NCI-H1105 treated with DMSO at 0.1 percent for 48 hours (cell line): ENCODE results near the gene KRTAP3-2.

Experiments
- DNase-seq: peaks from one replicate; lab custom pipeline; 2025; lab: John Stamatoyannopoulos, UW

KRTAP3-2 gene

GRCh38 chr17:41010441-41010840 lies 10.7 kb upstream of the KRTAP3-2 start:
- no peak for DNase-seq

DNA sequence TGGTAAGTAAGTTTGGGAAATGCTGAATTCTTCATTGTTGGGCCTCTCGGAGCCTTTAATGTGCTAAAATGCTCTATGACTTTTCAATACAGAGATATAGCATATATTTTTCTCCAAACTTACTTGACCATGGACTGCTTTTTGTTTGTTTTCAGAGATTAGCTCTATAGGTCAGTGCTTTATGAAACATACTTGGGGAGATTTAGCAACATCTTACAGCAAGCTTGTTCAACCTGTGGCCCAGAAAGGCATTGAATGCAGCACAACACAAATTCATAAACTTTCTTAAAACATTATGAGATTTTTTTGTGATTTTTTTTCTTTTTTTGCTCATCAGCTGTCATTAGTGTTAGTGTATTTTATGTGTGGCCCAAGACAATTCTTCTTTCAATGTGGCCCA lies 10.2 kb upstream of the KRTAP3-2 start:
- DNase-seq, result no peak

DNA sequence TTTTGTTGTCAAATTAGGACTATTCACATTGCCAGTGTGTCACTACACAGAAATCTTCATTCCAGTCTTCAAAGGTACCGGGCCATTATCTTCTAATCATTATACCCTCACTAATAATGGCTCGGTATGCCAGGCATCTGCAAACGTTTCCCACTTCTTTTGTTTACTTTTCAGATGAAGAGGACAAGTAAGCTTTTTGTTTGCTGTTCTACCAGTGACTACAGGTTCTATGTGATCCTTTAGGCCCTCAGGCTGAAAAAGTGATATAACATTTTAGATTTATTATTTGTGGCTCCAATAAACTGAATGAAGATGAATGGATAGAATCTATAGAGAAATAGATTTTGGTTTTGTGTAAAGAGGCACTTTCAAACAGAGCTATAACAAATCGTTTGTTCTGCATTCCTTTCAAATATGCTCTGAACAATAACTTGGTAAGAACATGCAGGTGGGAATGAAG lies 9.6 kb upstream of the KRTAP3-2 start:
- DNase-seq, result peak; percentile 85

- DNase-seq, result peak; percentile 94
Observed at GRCh38 chr17:41008811-41009210, 9.1 kb upstream of the KRTAP3-2 start, which contains the start of gene KRTAP3-1. Gene KRTAP3-1, minus strand, starts transcription at chr17:41009128. Its CDS starts 54 bp downstream, at chr17:41009074.

GRCh38 chr17:41004397-41004796 lies 4.7 kb upstream of the KRTAP3-2 start:
- DNase-seq, result peak; percentile 91

GRCh38 chr17:41003926-41004325 lies 4.2 kb upstream of the KRTAP3-2 start:
- peak; percentile 88 for DNase-seq

DNA sequence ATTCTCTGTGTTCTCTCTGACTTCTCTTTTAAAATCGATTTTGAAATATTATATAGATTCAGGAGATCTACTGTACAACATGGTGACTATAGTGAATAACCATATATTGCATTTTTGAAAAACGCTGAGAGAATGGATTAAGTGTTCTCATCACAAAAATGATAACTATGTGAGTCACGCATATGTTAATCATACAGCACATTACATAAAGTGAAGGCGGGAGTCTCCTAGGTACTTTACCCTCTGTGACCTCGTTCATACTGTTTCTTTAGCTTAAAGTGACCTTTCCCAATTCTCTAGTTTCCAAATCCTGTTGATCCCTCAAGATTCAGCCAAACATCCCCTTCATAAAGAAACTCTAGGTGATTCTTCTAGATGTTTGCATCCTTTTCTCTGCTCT lies 3.1 kb upstream of the KRTAP3-2 start:
- no peak for DNase-seq

DNA sequence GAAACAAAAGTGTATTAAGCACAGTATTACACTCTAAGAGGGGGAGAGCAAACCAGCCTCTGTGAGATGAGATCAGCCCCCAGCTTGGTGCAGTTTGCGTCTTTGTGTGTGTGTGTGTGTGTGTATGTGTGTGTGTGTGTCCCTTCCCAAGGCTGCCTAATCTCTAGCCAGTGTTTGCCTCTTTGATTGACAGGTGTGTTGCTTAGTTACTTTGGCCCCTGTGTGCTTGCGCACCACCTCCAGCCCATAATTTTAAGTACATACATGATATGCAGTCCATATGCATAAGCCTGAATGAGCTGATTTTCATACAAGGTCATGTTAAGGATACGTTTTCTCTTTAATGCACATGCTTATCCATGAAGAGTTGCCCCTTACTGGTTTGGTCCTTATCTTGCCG lies 2.1 kb upstream of the KRTAP3-2 start:
- DNase-seq, result no peak

- no peak for DNase-seq
Observed at GRCh38 chr17:40997361-40997760, 2.3 kb downstream of the KRTAP3-2 start.

DNA sequence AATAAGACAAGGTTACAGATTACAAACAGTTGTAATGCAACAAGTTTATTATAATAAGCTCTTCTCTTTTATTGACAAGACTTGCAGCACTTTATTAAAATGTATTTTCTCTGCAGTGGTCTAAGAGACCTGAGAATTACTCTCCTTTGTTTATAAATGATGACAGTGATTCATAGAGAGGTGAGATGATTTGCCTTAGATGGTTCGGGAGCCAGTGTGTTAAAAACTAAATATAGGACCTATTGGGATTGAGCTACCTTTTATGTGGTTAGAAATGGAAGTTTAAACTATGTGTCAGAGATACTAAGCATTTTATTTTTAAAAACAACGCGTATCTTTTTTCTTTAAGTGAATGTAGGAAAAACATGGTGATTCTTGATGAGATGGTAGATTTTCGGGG lies 2.9 kb downstream of the KRTAP3-2 start:
- no peak for DNase-seq

DNA sequence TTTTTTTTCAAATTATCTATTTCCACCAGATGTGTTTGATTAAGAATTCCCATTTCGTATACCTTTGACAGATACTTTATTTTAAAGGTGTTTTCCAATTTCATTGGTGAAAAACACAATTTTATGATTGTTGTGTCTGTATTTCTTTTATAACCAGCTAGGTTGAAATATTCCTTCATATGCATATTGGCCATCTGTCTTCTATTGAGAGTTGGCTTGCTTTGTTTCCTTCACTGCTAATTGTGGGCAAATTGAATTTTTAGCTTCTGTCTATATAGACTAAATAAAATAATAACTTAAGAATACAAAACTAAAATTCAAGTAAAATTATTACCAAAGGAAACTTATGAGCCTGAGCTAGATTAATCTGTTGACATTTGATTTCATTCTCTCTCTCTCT lies 4.6 kb downstream of the KRTAP3-2 start:
- DNase-seq, result no peak

DNA sequence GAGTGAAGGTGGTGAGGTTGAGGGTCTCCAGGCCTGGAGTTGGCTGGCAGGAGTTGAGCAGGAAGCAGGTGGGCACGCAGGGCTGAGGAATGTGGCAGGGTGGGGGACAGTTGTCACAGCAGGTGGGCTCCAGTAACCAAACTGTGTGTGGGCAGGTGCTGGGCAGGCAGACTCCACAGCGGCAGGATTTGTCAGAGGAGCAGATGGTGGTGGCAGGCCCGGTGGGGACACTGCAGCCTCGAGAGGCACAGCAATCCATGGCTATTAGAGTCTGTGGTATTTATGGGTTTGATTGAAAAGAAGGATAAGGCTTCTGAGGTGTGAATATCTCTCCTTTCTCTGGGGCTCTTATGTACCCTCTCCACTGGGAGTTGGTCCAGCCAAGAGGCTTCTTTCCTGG lies 5.9 kb downstream of the KRTAP3-2 start, which contains the start of gene KRTAP3-3:
TSS of gene KRTAP3-3 (minus strand) at position 326 of the 400 bp plus-strand sequence. CDS start at position 259, 67 bp downstream.
- peak; percentile 98 for DNase-seq

DNA sequence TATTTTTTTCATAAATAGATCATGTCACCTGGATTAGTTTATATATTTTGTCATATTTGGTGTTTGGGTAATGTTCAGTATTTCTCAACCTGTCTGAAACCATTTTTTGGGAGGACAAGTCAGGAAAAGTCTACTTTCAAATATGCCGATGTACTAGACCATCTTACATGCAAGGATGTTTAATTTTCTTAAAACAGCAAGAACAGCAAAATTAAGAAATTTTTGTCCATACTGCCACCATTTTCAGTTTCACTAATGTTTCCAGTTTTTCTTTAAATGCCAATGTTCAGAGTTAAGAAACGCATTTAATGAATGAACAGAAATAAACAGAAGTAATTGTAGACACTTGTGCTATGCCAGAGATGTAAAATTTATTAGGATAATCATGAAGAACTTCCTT lies 6.6 kb downstream of the KRTAP3-2 start:
- no peak for DNase-seq

GRCh38 chr17:40992666-40993065 lies 7.0 kb downstream of the KRTAP3-2 start:
- peak; percentile 47 for DNase-seq

DNA sequence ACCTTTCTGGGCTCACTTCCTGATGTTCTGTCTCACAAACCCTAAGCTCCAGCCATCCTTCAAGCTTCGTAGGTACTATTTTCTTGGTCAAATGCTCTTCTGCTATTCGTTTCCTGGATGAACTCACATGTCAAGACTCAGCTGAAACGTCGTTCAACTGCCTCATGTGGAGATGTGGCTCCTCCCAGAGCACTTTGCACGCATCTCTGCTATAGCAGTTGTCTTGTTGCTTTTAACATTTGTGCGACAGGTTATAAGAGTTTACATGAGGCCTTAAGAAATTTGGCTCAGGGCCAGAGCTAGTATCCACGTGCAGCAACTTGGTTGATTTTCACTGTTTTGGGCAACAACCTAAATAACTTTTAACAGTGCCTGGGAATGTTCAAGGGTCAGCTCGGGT lies 12.8 kb downstream of the KRTAP3-2 start:
- DNase-seq, result no peak

- no peak for DNase-seq
Observed at GRCh38 chr17:40984226-40984625, 15.5 kb downstream of the KRTAP3-2 start, which contains the start of gene KRT40. Gene KRT40, minus strand, starts transcription at chr17:40984326. Its CDS starts 53 bp downstream, at chr17:40984273.

DNA sequence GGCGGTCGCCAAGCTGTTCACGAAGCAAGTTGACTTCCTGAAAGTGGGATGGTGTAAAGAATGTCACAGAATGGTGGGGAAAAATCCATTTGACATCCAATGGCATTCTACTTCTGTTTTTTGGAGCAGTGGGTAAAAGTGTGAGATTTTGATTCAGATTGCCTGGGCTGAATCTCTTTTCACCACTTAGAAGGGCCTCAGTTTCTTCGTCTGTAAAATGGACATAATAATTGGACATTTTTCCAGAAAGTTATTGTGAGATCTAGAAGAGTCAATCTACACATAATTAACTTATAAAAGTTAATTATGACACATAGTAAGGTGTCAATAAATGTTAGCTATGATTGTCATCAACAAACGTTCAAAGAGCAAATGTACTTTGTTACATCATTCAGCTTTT lies 18.6 kb downstream of the KRTAP3-2 start:
- DNase-seq, result no peak

DNA sequence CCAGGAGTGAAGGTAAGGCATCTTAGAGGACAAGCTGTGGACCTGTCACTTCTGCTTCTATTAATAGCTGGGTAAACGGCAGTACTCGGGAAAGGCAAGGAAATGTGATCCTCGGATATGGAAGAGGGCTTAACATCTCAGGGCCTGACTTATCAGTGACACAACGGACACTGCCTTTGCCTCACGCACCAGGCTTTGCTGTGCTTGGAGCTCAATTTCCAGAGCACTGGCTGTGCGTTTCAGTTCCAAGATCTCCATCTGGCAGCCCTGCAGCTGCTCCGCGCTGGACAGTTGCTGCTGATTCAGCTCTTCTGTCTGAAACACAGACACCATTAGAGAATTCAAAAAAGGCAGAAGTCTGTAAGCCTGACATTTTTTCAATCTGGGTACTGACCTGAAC lies 19.1 kb downstream of the KRTAP3-2 start:
- no peak for DNase-seq

GRCh38 chr17:40980117-40980516 lies 19.6 kb downstream of the KRTAP3-2 start:
- DNase-seq, result no peak

GRCh38 chr17:40978575-40979151 lies 21.0 kb downstream of the KRTAP3-2 start:
- DNase-seq, result no peak

DNA sequence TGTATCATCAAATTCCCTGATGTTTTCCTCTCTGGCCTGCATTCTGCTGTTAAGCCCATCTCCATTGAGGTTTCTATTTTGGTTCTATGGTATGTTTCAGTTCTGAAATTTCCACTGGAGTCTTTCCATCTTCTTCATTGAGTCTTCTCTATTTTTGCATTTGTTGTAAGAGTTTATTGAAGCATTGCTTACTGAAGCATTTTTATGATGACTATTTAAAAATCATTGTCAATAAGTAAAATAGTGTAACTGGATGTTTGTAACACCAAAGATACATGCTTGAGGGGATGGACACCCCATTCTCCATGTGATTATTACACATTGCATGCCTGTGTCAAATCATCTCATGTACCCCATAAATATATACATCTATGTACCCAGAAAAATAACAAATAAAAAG lies 24.2 kb downstream of the KRTAP3-2 start:
- DNase-seq, result no peak

GRCh38 chr17:40974366-40974765 lies 25.3 kb downstream of the KRTAP3-2 start:
- DNase-seq, result no peak

DNA sequence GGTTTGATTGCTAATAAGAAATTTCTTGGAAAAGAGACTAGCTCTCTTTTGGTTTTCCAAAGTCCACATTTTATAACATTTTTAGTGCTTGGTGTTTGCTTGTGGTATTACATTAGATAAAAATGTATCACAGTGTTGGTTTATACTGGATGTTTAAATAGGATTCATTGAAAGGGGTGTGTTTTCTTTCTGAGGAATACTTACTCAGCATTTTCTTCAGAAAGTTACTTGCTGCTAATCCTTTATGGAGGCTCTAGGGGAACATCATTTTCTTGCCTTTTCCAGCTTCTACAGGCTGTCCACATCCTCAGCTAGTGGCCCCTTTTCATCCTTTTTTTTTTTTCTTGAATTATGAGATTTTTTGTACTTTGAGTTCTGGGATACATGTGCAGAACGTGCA lies 32.1 kb downstream of the KRTAP3-2 start:
- DNase-seq, result no peak

GRCh38 chr17:40966848-40967247 lies 32.9 kb downstream of the KRTAP3-2 start, which contains the start of gene KRT39:
Gene KRT39, minus strand, starts transcription at chr17:40966948. Its CDS starts 92 bp downstream, at chr17:40966856.
- no peak for DNase-seq
